Nephron (organoid): ENCODE measurements around the gene FAM76A.
A peak's percentile ranks its signal among the peaks of the same experiment; 100 is the strongest.

ENCODE experiments used
- H3K27ac Mint-ChIP-seq, 3 experiments: 2 replicates each; pipeline ENCODE4 v1.8.0; 2020; ENCODE audit warnings: mixed read lengths in 3 of 3, mild to moderate bottlenecking in 2 of 3, moderate library complexity in 1 of 3
- H3K27me3 Mint-ChIP-seq: 2 replicates; pipeline ENCODE4 v1.8.0; 2021; ENCODE audit warnings: low read depth, mild to moderate bottlenecking, moderate library complexity, mixed read lengths
- H3K36me3 Mint-ChIP-seq: 2 replicates; pipeline ENCODE4 v1.8.0; 2020; ENCODE audit warnings: low read depth, mixed read lengths
- H3K4me1 Mint-ChIP-seq: 2 replicates; pipeline ENCODE4 v1.8.0; 2020; ENCODE audit warnings: mixed read lengths
- H3K4me3 Mint-ChIP-seq, 3 experiments: 2 replicates each; pipeline ENCODE4 v1.8.0; 2020; ENCODE audit warnings: mild to moderate bottlenecking in 3 of 3, mixed read lengths in 3 of 3, moderate library complexity in 2 of 3
- H3K9me3 Mint-ChIP-seq: 2 replicates; pipeline ENCODE4 v1.8.0; 2020; ENCODE audit warnings: mixed read lengths
- CTCF ChIP-seq, 3 experiments: fragments of 200-600 bp; sonication (generic); IDR thresholded peaks; one replicate each; pipeline ENCODE4 v1.5.0; 2021; ENCODE audit warnings: antibody characterized with exemption in 3 of 3; ENCODE audit not compliant: unreplicated experiment in 3 of 3

FAM76A gene

GRCh38 chr1:27704958-27705357, 20.8 kb upstream of the FAM76A start:
- Mint-ChIP-seq H3K36me3 (no peaks in the 10 kb centered on the region), H3K4me1 (no peaks in the 10 kb centered on the region), H3K4me3 (no peak overlapping the region), H3K9me3 (peaks cover 16% of the 10 kb centered on the region), H3K27ac (no peak overlapping the region), H3K27me3 (peaks cover 3% of the 10 kb centered on the region)
- no peak for TF ChIP-seq CTCF (IDR thresholded peaks at IDR 0.05; ENCODE audit: unreplicated experiment in 3 of 3)

- H3K4me3 Mint-ChIP-seq: no peak overlapping the region
- H3K27me3 Mint-ChIP-seq: peaks cover 3% of the 10 kb centered on the region
- no peak for TF ChIP-seq CTCF (IDR thresholded peaks at IDR 0.05; ENCODE audit: unreplicated experiment in 3 of 3)
- H3K9me3 Mint-ChIP-seq: peaks cover 16% of the 10 kb centered on the region
- no peaks in the 10 kb centered on the region for H3K36me3 Mint-ChIP-seq
- H3K27ac Mint-ChIP-seq: no peak overlapping the region
- H3K4me1 Mint-ChIP-seq: no peaks in the 10 kb centered on the region
Measured at GRCh38 chr1:27705545-27705944, 20.2 kb upstream of the FAM76A start.

GRCh38 chr1:27710574-27710973, 15.2 kb upstream of the FAM76A start:
- H3K27ac Mint-ChIP-seq: no peak overlapping the region
- no peak overlapping the region for H3K4me3 Mint-ChIP-seq
- peaks cover 6% of the 10 kb centered on the region for H3K9me3 Mint-ChIP-seq
- H3K36me3 Mint-ChIP-seq: no peaks in the 10 kb centered on the region
- no peak for TF ChIP-seq CTCF (IDR thresholded peaks at IDR 0.05; ENCODE audit: unreplicated experiment in 3 of 3)
- peaks cover 5% of the 10 kb centered on the region for H3K27me3 Mint-ChIP-seq
- peaks cover 10% of the 10 kb centered on the region for H3K4me1 Mint-ChIP-seq

- Mint-ChIP-seq H3K4me3 (no peak overlapping the region), H3K27ac (peak overlapping the region; percentile 39 to 62 (median 50)), H3K9me3 (peaks cover 8% of the 10 kb centered on the region), H3K4me1 (peaks cover 10% of the 10 kb centered on the region), H3K36me3 (no peaks in the 10 kb centered on the region), H3K27me3 (peaks cover 11% of the 10 kb centered on the region)
- no peak for TF ChIP-seq CTCF (IDR thresholded peaks at IDR 0.05; ENCODE audit: unreplicated experiment in 3 of 3)
Measured at GRCh38 chr1:27713139-27713725, 12.5 kb upstream of the FAM76A start.

GRCh38 chr1:27713869-27714513, 11.8 kb upstream of the FAM76A start:
- Mint-ChIP-seq H3K27ac (peak overlapping the region; percentile 39 to 62 (median 50)), H3K9me3 (peaks cover 5% of the 10 kb centered on the region)

More at GRCh38 chr1:27713869-27714513, 11.8 kb upstream of the FAM76A start:
- peaks cover 11% of the 10 kb centered on the region for H3K27me3 Mint-ChIP-seq
- no peak overlapping the region for H3K4me3 Mint-ChIP-seq
- TF ChIP-seq CTCF (IDR thresholded peaks at IDR 0.05; ENCODE audit: unreplicated experiment in 3 of 3): no peak
- no peaks in the 10 kb centered on the region for H3K36me3 Mint-ChIP-seq
- peaks cover 10% of the 10 kb centered on the region for H3K4me1 Mint-ChIP-seq
